ENCODE results near the gene COLGALT1. TPM values are rescaled to one million over a fixed set of nuclear protein-coding genes. Genes with fewer than 3 reads are reported as not detected.

Gene COLGALT1
- total and polyA plus RNA-seq, 2 of the 8 experiments (the other 6 are each of a cell fraction or from before 2014, with no cell fraction given): 44.7 to 58.1 TPM

GRCh38 chr19:17616686-17616960, 61.2 kb downstream of the COLGALT1 start (continued):
- TF ChIP-seq CHD7 (IDR thresholded peaks at IDR 0.05; ENCODE audit: insufficient replicate concordance, low read length): no peak
- no peak for TF ChIP-seq MAFK (IDR thresholded peaks at IDR 0.05; ENCODE audit: low read depth, low read length)
- no peak for TF ChIP-seq POLR2A (IDR thresholded peaks at IDR 0.05; ENCODE audit: control extremely low read depth in 1 of 2, low read depth in 2 of 2, low read length in 2 of 2)
